ENCODE data around the gene MFN1.

MFN1 gene

DNA sequence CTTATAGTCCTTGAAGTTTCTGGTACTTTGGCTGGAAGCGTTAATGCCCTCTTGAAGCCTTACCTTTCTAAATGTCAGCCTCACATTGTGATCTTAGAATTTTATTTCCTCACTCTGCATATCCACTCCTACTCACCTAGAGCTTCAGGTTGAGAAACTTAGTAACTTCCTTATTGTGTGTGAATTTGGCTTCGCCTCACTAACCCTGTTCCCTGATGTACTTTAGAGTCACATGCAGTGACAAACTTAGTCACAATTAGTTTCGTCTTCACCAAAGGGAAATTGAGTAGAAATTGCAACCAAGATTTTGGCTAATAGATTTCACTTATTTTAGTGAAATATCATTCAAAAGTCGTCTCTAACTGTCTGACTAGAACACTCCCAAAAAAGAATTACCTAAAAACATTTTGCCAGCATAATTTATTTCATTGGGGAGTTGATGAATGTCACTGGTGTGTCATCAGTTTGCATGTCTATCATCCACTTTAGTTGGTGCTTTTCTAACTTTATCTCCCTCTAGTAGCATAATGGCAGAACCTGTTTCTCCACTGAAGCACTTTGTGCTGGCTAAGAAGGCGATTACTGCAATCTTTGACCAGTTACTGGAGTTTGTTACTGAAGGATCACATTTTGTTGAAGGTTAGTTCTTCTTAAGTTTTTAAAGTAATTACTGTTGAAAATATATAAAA is 960 bp downstream of the MFN1 start:
- peak; percentile 16 for DNase-seq (ENCODE audit: low spot score)

DNA sequence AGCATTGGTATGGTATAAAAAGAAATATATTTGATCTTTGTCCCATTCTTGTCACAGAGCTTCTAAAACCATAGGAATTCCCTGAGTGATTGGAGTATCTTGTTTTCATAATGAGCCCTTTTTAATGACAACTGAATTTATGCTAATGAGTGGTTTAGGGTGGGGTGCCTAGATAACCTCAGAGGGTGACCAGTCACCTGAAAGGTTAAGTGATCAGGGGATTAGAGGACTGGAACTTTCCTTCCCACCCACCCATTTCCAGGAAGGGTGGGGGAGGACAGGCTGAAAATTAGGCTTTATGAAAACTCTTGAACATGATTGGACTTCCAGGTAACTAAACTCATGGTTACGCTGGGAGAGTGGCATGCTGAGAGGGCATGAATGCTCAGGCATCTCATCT is 8.5 kb downstream of the MFN1 start:
- DNase-seq (ENCODE audit: low spot score) = no peak

DNA sequence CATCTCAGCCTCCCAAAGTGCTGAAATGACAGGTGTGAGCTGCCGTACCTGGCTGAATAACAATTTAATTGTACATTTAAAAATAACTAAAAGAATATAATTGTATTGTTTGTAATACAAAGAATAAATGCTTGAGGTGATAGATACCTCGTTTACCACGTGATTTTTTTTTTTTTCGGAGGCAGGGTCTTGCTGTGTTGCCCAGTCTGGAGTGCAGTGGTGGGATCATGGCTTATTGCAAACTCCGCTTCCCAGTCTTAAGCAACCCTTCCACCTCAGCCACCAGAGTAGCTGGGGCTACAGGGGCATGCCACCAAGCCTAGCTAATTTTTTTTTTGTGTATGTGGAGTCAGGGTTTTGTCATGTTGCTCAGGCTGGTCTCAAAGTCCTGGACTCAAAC is 15.8 kb downstream of the MFN1 start:
- no peak for DNase-seq (ENCODE audit: low spot score)

DNA sequence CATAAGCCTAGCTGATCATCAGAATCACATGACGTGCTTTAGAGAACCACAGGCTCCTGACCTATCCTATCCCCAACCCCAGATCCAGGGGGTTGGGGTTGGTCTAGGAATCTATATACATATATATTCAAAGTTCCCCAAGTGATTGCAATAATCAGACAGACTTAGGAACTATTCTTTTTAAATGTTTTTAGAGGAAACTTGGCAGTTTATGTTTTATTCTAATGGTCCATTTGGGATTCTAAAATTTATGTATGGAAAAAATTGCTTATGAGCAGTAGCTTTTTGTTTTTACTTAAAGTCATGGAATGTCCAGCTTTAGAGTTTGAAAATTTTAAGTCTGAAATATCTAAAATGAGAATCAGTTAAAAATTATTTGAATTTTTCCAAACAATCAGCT is 22.1 kb downstream of the MFN1 start:
- no peak for DNase-seq (ENCODE audit: low spot score)

DNA sequence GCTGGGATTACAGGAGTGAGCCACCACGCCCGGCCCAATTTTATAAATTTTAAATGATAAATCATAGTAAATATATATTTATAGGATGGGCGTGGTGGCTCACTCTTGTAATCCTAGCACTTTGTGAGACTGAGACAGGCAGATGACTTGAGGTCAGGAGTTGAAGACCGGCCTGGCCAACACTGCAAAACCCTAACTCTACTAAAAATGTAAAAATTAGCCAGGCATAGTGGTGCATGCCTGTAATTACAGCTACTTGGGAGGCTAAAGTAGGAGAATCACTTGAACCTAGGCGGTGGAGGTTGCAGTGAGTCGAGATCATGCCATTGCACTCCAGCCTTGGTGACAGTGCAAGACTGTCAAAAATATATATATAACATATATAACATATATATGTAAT is 26.4 kb downstream of the MFN1 start:
- DNase-seq (ENCODE audit: low spot score) = no peak

DNA sequence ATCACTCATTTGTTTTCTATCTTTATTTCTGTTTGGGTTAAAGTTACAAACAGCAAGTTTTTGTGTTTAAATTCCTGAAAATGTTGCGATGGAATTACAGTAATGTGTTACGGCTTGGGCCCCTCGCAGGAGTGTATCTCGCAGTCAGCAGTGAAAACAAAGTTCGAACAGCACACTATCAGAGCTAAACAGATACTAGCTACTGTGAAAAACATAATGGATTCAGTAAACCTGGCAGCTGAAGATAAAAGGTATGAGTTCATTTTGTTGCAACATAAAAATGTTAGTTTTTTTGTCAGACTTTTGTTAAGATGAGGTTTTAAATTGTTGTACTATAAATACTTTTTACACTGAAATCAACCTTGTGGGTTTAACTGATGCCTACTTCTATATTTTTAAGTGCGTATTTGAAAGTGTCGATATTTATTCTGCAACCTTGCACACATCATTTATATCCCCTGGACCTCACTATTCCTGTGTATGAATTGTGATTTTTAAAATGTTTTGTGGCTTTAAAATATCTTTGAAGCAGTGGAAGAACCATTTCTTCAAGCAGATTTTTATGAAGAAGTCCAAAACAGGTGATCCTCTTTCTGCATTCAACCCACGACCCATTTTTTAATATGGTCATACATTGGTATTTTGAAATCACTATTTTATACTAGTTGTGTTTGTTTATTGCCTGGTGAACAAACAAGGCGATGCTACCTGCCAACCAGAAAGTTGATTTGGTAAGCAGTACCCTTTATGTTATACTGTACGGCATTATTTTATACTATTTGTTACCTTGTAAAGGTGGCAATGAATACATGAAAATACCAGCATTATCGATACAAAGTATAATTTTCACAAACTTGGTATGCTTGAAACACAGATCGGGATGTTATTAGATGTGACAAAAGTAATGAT is 27.8 kb downstream of the MFN1 start:
- no peak for DNase-seq (ENCODE audit: low spot score)

DNA sequence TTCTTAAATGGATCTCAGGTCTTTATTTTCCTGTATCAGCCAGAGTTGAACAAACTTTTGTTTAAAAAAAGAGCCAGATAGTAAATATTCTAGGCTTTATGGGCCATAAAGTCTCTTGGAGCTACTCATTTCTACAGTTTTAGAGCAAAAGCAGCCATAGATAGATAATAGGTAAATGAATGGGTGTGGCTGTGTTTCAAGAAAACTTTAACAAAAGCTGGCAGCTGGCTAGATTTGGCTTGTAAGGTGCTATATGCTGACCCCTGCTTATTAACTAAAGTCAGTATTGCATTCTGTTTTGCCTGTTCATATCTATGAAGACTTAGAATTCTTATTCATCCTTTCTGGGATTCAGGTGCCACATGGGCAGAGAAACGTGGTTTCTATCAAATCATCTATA is 29.0 kb downstream of the MFN1 start:
- no peak for DNase-seq (ENCODE audit: low spot score)

DNA sequence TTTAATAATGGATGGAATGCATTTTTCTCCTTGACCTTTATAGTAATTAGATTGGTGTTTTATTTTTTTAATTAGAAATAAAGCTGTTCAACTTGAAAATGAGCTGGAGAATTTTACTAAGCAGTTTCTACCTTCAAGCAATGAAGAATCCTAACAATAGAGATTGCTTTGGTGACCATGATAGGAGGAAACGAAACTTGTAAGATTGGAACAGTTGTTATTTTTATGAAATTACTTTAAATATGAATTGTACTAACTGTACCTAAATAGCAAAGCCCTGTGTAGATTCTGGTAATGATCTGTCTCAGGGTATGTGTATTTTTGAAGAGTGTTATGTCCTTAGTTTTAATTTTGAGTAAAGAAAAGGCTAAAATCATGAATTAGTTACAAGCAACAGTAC is 44.4 kb downstream of the MFN1 start:
- no peak for DNase-seq (ENCODE audit: low spot score)

DNA sequence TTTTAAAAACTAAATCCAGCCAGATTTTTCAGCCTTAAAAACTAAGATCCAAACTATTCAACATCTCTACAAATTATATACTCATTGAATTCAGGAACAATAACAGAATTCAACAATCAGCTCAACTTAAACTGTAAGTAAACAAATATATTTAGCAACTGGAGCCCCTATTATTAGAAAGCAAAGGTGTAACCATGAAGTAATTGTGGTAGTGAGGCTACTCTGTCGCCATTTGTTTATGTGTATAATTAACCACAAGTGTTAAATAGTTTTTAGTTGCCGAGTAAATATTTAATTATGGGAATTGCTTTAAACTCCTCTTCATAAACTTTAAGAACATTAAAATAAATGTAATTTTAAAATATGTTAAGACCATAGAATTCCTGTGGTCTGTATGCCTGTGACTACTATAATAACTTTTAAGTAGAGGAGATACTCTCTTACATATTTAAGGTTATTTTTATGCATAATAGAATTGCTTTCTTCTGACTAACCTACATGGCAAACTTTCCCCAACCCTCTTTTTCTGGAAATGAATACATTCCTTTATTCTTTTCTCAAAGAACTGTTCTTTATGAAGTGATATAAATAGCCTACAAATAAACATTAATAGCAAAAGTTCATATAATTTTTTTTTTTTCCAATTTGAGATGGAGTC is 51.2 kb downstream of the MFN1 start:
- DNase-seq (ENCODE audit: low spot score) = peak; percentile 75

DNA sequence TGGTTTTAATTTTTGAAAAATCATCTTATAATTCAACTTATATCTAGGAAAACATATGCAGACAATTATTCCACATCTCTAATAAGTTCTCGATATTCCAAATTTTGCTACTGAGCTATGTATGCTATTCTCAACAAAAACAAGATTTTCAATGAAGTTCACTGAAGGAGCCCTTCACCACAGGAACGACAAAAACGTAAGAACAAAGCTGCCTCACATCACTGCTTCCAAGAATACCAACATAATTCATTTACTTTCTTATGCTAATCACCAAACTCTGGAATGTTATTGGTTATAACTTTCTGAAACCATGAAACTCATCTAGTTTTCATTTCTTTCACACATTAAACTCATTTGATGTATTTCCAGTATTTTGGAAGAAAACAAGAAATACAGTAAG is 54.1 kb downstream of the MFN1 start:
- no peak for DNase-seq (ENCODE audit: low spot score)

DNA sequence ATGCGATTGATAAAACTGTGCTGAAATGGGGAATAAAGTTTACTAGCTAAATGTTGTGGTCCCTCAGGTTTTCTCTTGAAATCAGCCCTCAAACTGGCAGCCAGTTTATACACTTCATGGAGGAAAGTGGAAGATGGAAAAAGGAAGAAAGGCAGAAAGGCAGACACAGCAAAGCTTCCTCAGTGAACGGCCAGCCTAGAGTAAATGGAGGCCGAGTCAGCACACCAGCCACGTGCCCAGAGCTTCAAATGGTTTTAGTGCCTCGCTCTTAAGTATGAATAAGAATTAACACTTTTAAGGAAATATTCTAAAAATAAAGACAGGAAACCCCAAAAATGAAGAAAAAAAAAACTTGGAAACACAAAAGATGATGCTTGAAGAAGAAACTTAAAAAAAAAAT is 55.5 kb downstream of the MFN1 start:
- DNase-seq (ENCODE audit: low spot score) = no peak

DNA sequence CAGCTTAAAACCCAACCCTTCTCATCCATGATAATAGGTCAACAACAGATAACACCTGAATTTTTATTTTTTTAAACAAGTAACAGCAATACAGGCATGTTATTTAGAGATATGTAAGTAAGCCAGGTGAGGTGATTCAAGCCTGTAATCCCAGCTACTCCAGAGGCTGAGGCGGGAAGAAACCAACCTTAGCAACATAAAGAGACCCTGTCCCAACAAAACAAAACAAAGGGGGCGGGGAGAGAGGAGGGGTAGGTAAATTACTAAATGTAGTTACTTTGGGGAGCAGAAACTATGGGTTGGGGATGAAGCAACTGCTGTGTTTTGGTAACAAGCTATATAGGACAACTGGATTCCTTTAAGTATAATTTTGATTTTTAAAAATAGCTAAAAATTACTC is 56.8 kb downstream of the MFN1 start:
- no peak for DNase-seq (ENCODE audit: low spot score)

DNA sequence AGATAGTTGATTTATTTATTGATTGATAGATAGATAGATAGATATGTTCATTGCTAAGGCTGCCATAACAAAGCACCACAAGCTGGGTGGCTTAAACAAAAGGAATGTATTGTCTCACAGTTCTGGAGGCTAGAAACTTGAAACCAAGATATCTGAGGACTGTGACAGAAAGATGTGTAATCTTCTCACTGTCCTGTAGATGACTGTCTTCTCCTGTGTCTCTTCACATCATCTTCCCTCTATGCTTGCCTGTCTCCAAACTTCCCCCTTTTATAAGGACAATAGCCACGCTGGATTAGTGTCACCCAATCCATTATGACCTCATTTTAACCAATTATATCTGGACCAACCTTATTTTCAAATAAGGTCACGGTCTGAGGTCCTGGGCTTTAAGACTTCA is 62.8 kb downstream of the MFN1 start:
- DNase-seq (ENCODE audit: low spot score) = no peak

DNA sequence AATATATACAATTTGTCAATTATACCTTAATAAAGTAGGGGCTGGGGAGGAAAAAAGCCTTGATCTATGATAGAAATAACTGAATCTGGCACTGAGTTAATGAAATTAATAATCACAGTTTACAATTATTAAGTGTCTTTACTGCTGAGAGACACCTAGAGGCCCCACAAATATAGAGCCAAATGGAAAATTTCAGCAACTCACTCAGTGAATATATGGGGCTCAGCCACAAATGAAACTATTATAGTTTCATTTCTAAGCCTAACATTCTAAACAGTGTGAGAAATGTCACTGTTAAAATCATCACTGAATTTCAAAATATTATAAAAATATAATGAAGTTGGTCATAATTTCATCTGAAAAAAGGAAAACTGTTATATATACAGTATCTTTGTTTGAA is 63.5 kb downstream of the MFN1 start:
- no peak for DNase-seq (ENCODE audit: low spot score)

DNA sequence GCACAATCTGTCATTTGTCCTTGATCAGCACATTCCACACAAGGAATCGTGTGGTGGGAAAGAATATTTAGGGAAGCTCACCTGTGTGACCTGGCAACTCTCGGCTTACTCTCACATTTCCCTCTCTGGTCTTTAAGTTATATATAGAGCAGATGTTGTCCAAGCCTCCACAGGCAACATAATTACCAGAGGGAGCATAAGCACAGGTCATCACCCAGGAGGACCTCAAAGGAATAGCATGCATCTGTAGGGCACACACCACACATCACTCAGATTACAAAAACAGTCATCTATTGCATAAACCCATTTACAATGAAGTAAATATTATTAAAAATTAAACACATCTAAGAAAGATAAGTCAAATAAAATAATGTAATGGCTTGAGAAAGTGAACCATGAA is 67.3 kb downstream of the MFN1 start:
- DNase-seq (ENCODE audit: low spot score) = no peak

DNA sequence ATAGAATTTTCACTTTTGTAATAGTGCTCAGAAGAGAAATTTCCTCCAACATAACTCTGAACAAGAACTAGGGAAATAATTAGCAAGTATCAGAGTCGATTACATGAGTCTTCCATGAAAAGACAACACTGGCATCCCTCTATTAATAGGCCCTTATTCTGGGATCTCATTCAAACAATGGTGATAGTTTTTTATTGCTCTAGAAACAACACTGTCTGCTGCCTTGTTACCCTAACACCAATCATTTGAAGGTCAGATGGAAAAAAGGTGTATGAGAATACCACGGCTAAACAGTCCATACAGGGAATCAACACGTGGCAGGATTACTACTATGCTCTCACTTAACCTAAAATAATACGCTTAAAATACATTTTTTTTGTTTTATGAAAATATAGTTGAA is 67.9 kb downstream of the MFN1 start:
- DNase-seq (ENCODE audit: low spot score) = no peak

DNA sequence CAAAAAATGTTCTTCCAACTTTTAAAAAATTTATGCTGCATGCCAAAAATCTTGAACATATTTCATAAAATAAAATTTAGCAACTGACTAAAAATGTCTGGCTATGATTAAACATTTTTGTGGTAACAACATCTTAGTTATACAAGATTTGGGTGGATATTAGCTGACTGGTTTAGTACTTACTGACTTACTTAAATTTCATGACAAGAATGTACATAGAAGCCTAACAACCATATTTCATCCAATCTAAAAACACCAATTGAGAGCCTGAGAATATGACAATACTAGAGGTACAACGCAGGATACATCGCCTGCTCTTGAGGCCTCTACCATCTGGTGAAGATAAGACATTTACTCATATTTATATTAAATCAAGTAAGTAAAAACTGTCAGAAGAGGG is 69.2 kb downstream of the MFN1 start:
- DNase-seq (ENCODE audit: low spot score) = peak; percentile 24

DNA sequence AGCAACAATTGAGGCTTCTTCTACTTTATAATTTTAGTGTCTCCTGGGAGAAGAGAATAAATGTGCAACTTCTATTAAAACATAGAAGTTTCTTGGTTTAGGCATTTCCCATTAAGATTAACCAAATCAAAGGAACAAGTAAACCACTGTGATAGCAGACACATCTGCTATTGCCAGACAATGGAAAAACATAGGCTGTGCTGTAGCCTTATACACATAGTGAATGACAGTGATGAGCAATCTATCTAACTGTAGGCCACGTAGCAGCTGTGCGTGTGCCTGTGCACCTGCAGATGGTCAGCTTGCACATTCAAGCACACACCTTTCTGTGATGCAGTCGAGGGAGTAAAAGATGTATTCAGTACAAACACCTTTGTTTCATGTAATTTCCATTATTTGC is 71.1 kb downstream of the MFN1 start:
- no peak for DNase-seq (ENCODE audit: low spot score)

DNA sequence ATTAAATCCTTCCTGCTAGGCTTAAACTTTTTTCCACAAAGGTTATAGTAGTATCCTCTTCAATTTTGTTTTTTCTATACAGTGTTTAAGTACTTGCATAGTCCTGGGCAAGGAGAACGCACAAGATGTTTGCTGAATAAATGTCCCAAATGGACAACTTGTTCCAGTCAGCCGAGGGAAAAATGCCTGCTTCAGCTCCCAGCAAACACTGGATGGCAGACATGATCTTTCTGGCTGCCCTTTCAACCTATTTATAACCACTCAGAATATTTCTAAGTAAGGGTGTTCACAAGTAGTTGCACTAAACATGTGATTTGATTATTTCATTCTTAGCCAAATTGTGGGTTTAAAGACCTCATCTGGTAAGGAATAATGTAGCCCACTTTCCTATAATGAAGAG is 74.0 kb downstream of the MFN1 start:
- peak; percentile 23 for DNase-seq (ENCODE audit: low spot score)

DNA sequence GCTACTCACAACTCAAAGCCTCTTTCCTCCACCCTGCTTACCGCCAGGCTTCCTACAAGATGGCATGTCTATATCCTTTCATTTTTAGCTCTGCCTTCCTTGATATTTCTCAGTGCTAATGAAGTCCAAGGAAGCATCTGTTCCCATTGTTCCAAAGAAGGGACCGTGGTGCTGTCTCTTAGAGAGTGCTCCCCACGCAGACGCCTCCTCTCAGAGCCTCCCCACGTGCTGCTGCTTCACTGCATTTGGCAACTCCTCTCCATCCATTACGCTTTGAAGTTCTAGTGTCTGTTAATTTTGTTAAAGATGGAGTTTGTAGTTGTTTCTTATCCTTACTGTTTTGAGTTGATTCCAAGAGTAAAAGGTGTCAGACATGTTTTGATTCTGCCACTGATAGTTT is 77.6 kb downstream of the MFN1 start:
- DNase-seq (ENCODE audit: low spot score) = no peak

DNA sequence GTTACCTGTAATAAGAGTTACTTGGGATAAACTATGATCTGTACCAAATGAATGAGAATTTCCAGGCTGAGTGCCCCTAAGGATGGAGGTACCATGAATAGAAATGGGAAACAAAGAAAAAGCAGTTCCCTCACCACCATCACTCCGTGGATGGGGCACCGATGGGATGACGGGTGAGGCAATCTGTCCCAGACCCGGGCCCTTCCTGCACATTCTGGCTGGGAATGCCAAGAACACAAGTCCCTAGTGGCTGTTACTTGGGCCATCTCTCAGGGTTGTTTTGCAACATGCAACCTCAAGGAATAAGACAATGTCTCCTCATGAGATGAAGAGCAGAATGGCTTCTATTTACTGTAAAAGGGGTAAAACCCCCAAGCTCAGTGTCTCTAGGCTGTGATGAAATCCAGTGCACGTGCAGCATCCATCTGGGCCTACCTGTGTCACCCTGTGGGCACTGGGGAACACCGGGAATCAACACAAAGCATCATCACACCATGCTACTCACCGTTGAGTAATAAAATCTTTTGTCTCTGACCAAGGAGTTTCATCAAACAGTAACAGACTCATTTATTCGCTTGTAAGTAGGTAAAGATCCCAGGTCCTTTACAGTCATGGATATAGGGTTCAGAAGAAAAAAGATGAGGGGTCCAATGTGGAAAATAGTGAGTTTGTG is 81.5 kb downstream of the MFN1 start:
- no peak for DNase-seq (ENCODE audit: low spot score)

DNA sequence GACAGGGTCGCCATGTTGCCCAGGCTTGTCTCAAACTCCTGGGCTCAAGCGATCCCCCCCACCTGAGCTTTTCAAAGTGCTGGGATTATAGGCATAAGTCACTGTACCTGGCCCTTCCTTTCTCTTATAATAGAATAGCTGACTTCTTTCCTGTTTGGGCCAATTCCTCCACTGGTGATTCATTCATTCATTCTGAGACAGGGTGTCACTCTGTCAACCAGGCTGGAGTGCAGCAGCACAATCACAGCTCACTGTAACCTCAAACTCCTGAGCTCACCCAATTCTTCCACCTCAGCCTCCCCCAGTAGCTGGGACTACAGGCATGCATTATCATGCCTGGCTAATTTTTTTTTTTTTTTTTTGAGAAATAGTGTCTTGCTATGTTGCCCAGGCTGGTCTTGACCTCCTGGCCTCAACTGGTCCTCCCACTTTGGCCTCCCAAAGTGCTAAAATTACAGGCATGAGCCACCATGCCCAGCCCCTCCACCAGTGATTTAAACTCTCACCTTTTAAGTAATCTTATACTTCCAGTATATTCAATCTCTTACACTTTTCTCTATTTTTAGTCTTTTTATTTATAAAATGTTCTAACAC is 82.9 kb downstream of the MFN1 start:
- no peak for DNase-seq (ENCODE audit: low spot score)
